ENCODE results near the gene ILK.

Gene ILK

GRCh38 chr11:6636480-6636879 lies 32.9 kb downstream of the ILK start:
- DNase-seq (ENCODE audit: low read depth in 2 of 2): no peak

DNA sequence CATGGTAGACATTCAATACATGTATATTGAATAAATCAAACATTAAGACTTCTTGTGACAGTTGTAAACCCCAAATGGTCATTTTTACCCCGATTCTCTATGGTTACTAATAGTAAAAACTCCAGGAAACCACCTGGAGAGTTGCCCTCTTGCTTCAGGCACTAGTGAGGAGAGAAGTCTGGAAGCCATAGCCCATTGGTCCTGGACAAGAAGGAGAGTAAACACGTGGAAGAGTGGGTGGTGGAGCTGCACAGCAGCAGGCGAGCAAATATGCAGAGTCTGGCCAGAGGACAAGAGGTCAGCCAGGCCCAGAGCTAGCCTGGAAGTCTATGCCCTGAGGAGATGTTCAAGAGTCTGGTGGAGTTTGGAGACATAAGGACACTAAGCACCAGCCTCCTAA lies 34.3 kb downstream of the ILK start:
- DNase-seq (ENCODE audit: low read depth in 2 of 2): no peak

GRCh38 chr11:6638429-6638828 lies 34.9 kb downstream of the ILK start:
- no peak for DNase-seq (ENCODE audit: low read depth in 2 of 2)

DNA sequence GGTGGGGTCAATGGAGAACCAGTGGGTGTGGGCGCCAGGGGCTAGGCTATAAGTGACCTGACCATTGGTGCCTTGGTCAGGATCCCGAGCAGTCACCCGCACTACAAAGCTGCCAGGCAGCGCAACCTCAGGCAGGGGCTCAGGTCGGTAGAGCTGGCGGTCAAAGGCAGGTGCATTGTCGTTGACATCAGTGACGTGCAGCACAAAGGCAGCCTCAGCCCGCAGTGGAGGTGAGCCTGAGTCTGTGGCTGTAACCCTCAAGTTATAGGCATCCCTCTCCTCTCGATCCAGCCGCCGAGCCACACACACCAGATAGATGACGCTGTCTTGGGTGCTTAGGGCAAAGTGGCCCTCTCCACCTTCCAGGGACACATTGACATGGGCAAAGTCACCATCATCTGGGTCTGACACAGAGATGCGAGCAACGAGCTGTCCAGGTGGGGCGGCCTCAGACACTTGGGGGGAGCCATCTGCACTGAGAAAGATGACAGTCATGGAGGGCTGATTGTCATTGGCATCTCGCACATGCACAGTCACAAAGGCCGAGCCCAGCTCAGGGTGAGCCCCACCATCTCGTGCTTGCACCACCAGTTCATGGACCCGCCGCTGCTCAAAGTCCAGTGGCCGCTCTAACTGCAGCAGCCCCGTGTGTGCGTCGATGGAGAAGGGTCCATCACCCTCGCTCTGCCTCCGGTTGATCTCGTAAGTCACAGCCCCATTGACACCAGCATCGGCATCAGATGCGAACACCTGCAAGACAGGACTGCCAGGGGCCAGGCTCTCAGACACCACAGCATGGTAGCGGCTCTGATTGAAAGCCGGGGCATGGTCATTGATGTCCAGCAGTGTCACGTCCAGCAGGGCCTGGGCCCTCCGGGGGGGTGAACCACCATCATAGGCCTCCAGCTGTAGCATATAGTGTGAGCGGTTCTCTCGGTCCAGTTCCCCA lies 36.7 kb downstream of the ILK start:
- no peak for DNase-seq (ENCODE audit: low read depth in 2 of 2)

DNA sequence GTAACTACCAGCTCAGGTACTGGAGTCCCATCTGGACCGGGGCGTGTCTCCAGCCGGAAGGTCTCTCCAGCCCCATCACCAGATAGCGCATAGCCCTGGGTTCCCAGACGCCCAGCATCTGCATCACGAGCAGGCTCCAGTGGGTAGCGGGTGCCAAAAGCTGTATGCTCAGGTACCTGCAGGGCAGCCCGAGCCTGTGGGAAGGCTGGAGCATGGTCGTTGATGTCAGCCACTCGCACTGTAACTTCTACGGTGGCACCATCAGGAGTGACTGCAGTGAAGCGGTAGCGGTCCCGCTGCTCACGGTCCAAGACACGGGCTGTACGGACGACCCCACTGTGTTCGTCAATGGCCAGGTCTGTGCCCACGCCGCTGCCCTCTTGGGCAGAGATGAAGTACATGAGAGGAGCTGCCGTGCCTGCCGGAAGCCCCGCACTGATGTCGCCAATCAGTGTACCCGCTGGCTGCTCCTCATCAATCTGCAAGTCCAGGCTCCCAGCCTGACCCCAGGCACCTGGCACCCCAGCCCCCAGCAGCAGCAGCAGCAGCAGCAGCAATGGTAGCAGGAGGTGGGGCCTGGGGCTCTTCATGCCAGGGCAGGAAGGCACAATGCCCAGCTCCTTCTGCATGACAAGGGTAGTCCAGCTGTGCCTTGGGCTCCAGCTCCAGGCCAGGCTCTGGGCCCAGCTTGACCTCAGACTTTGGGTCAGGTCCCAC lies 37.6 kb downstream of the ILK start:
- no peak for DNase-seq (ENCODE audit: low read depth in 2 of 2)

- no peak for DNase-seq (ENCODE audit: low read depth in 2 of 2)
These were observed 39.4 kb downstream of the ILK start for GRCh38 chr11:6642957-6643356.

GRCh38 chr11:6646071-6646470 lies 42.5 kb downstream of the ILK start:
- no peak for DNase-seq (ENCODE audit: low read depth in 2 of 2)

- DNase-seq (ENCODE audit: low read depth in 2 of 2): no peak
These were observed 43.0 kb downstream of the ILK start for GRCh38 chr11:6646576-6646917.

- no peak for DNase-seq (ENCODE audit: low read depth in 2 of 2)
These were observed 43.5 kb downstream of the ILK start for GRCh38 chr11:6646918-6647679.

- no peak for DNase-seq (ENCODE audit: low read depth in 2 of 2)
These were observed 44.3 kb downstream of the ILK start for GRCh38 chr11:6647836-6648235.

- DNase-seq (ENCODE audit: low read depth in 2 of 2): no peak
These were observed 44.9 kb downstream of the ILK start for GRCh38 chr11:6648501-6648900.

GRCh38 chr11:6650104-6650503 lies 46.5 kb downstream of the ILK start:
- no peak for DNase-seq (ENCODE audit: low read depth in 2 of 2)

- no peak for DNase-seq (ENCODE audit: low read depth in 2 of 2)
These were observed 47.4 kb downstream of the ILK start for GRCh38 chr11:6650980-6651379.

DNA sequence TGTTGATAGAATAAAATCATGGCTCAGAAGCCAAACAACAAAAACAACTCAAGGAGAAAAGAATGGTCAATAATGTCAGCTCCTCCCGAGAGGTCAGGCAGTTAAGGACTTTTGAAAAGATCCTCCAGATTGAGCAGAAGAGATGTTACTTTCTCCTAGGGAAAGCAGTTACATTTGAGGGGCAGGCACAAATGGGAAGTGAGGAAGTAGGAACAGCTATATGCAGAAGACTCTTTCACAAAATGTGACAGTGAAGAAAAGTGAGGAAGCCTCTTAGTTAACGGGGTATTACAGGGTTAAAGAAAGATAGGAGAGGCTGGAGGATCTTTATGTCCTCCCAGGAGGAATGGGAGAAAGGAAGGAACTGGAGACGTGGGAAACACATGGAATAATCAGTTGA lies 48.6 kb downstream of the ILK start:
- DNase-seq (ENCODE audit: low read depth in 2 of 2): no peak

DNA sequence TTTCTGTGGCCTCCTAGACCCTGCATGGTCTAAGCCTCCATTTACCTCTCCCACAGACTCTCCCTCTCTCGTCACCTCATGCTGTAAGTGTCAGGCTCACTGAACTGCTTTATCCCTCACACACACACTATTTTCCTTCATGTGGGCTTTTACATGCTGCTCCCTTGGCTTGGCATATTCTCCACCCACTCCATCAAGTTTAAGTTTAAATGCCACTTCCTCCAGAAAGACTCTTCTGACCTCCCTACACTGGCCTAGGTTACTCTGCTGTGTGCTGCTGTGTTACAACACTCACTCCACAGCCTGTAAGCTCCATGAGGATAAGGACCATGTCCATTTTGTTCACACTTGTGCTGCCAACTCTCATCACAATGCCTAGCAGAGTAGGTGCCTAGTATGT lies 49.5 kb downstream of the ILK start:
- no peak for DNase-seq (ENCODE audit: low read depth in 2 of 2)

- no peak for DNase-seq (ENCODE audit: low read depth in 2 of 2)
These were observed 50.1 kb downstream of the ILK start for GRCh38 chr11:6653656-6654055.

- DNase-seq (ENCODE audit: low read depth in 2 of 2): no peak
These were observed 50.9 kb downstream of the ILK start for GRCh38 chr11:6654281-6655019.

DNA sequence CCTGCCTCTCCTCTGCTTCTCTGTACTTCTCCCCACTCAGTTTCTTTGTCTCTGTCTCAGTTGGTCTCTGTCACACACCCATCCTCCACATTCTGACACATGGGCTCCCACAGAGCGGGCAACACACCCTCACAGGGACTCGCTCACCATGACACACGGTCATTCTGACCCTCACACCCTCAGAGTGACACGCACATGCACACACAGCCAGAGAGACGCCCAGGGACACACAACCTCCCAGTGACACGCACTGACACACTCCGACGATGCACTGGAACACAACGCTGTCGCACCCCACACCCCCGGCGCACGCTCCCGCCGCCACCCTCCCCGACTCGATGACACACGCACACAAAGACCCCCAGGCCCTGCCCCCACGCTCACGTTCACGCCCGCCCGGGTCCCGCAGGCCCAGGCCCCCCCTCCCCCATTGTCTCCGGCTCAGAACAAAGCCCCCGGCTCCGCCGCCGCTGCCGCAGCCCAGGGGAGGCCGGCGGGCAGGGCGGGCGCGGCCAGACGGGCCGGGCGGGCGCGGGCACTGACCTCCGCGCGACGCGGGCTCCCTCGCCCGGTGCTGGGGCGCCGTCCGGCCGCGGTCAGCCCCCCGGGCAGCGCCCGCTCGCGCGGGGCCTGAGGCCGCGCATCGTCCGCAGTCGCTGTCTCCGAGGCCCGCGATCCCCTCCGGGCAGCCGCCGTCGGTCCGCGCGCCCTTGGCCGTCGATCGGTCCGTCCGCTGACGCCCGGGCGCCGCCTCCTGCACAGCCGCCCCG lies 51.6 kb downstream of the ILK start:
- DNase-seq (ENCODE audit: low read depth in 2 of 2): no peak

- no peak for DNase-seq (ENCODE audit: low read depth in 2 of 2)
These were observed 52.4 kb downstream of the ILK start, which contains the start of gene DCHS1 for GRCh38 chr11:6655790-6656583. Gene DCHS1 (minus strand): TSS chr11:6655809. CDS start chr11:6641613, 14,196 bp downstream.

- DNase-seq (ENCODE audit: low read depth in 2 of 2): no peak
These were observed 53.0 kb downstream of the ILK start for GRCh38 chr11:6656584-6656915.
